Iris pigment epithelial cell (primary cell): ENCODE measurements around the gene CACNG5.
"Not testable (repeated sequence)": the region's sequence is repeated elsewhere in the genome, so short reads cannot be mapped to it uniquely, and the experiment has no call there.

Experiments
- DNase-seq: peaks from one replicate; pipeline ENCODE4 v3.0.0-alpha.2; 2011; ENCODE audit warnings: low read depth

The CACNG5 gene

GRCh38 chr17:66849851-66850580, 15.1 kb downstream of the CACNG5 start:
- DNase-seq = no peak

- no peak for DNase-seq
Observed at GRCh38 chr17:66850692-66851091, 15.8 kb downstream of the CACNG5 start.

GRCh38 chr17:66855204-66855603, 20.3 kb downstream of the CACNG5 start:
- no peak for DNase-seq

- no peak for DNase-seq
Observed at GRCh38 chr17:66858226-66859083, 23.5 kb downstream of the CACNG5 start.

GRCh38 chr17:66859353-66859752, 24.4 kb downstream of the CACNG5 start:
- no peak for DNase-seq

GRCh38 chr17:66860204-66860603, 25.3 kb downstream of the CACNG5 start:
- DNase-seq = no peak

- no peak for DNase-seq
Observed at GRCh38 chr17:66863820-66864219, 28.9 kb downstream of the CACNG5 start.

GRCh38 chr17:66865151-66865550, 30.2 kb downstream of the CACNG5 start:
- peak; percentile 20 for DNase-seq

- no peak for DNase-seq
Observed at GRCh38 chr17:66873962-66874361, 39.0 kb downstream of the CACNG5 start.

GRCh38 chr17:66884931-66885330, 50.0 kb downstream of the CACNG5 start:
- no peak for DNase-seq

GRCh38 chr17:66885417-66885816, 50.5 kb downstream of the CACNG5 start:
- DNase-seq = no peak

- DNase-seq = no peak
Observed at GRCh38 chr17:66889480-66890230, 54.7 kb downstream of the CACNG5 start.

- peak; percentile 53 for DNase-seq
Observed at GRCh38 chr17:66892246-66892645, 57.3 kb downstream of the CACNG5 start.

GRCh38 chr17:66893382-66893781, 58.5 kb downstream of the CACNG5 start:
- DNase-seq = no peak

GRCh38 chr17:66893863-66894262, 58.9 kb downstream of the CACNG5 start:
- no peak for DNase-seq

GRCh38 chr17:66897141-66897540, 62.2 kb downstream of the CACNG5 start:
- DNase-seq = no peak

GRCh38 chr17:66898536-66898935, 63.6 kb downstream of the CACNG5 start:
- DNase-seq = no peak

GRCh38 chr17:66900126-66901010, 65.5 kb downstream of the CACNG5 start:
- no peak for DNase-seq

GRCh38 chr17:66903296-66903695, 68.4 kb downstream of the CACNG5 start:
- DNase-seq = not testable (repeated sequence)

GRCh38 chr17:66903781-66904180, 68.9 kb downstream of the CACNG5 start:
- DNase-seq = no peak
